HTERT RPE-1 (cell line): ENCODE measurements around the gene PRKAG2.

ENCODE experiments used
- in situ Hi-C: fragments of 300-500 bp; cut with MboI; formaldehyde crosslinking; loops from 4 replicates; pipeline ENCODE4 v1.14.3; 2020; ENCODE audit warnings: low sequenced_read_pairs

PRKAG2 gene

GRCh38 chr7:151900986-151901621 is 24.2 kb upstream of the PRKAG2 start:
- in situ Hi-C loops, result no loop called here

GRCh38 chr7:151900591-151900985 is 23.7 kb upstream of the PRKAG2 start:
- in situ Hi-C loops, result no loop called here

- in situ Hi-C loops, result no loop called here
Observed at GRCh38 chr7:151899513-151900360, 22.8 kb upstream of the PRKAG2 start.

GRCh38 chr7:151897951-151898686 is 21.2 kb upstream of the PRKAG2 start:
- in situ Hi-C loops, result no loop called here

- in situ Hi-C loops, result no loop called here
Observed at GRCh38 chr7:151897161-151897731, 20.3 kb upstream of the PRKAG2 start.

GRCh38 chr7:151896486-151896885 is 19.6 kb upstream of the PRKAG2 start:
- in situ Hi-C loops, result no loop called here

- in situ Hi-C loops, result no loop called here
Observed at GRCh38 chr7:151896086-151896485, 19.2 kb upstream of the PRKAG2 start.

GRCh38 chr7:151895631-151896031 is 18.7 kb upstream of the PRKAG2 start:
- in situ Hi-C loops, result no loop called here

- in situ Hi-C loops, result no loop called here
Observed at GRCh38 chr7:151895008-151895630, 18.2 kb upstream of the PRKAG2 start.

GRCh38 chr7:151894111-151895007 is 17.4 kb upstream of the PRKAG2 start:
- in situ Hi-C loops, result no loop called here

GRCh38 chr7:151893405-151893923 is 16.5 kb upstream of the PRKAG2 start:
- in situ Hi-C loops, result no loop called here

- in situ Hi-C loops, result no loop called here
Observed at GRCh38 chr7:151891753-151892152, 14.8 kb upstream of the PRKAG2 start.

GRCh38 chr7:151891182-151891581 is 14.3 kb upstream of the PRKAG2 start:
- in situ Hi-C loops, result no loop called here

GRCh38 chr7:151890355-151891004 is 13.6 kb upstream of the PRKAG2 start:
- in situ Hi-C loops, result no loop called here

- in situ Hi-C loops, result no loop called here
Observed at GRCh38 chr7:151889406-151890354, 12.8 kb upstream of the PRKAG2 start.

- in situ Hi-C loops, result no loop called here
Observed at GRCh38 chr7:151888079-151889067, 11.5 kb upstream of the PRKAG2 start.

GRCh38 chr7:151886783-151887182 is 9.9 kb upstream of the PRKAG2 start:
- in situ Hi-C loops, result no loop called here
